HFFc6 (cell line): ENCODE data around the gene BPIFA3. TPM values are rescaled to one million over a fixed set of nuclear protein-coding genes. Genes with fewer than 3 reads are reported as not detected.

Source experiments
- DNase-seq: peaks from one replicate; pipeline ENCODE4 v3.0.0-alpha.2; 2018
- H3K27ac Mint-ChIP-seq: 2 replicates; pipeline ENCODE4 v1.8.0; 2020; ENCODE audit warnings: mild to moderate bottlenecking, mixed read lengths
- H3K27me3 Mint-ChIP-seq: 2 replicates; pipeline ENCODE4 v1.8.0; 2021; ENCODE audit warnings: mild to moderate bottlenecking, moderate library complexity, mixed read lengths; ENCODE audit not compliant: insufficient read depth
- H3K36me3 Mint-ChIP-seq: 2 replicates; pipeline ENCODE4 v1.8.0; 2021; ENCODE audit warnings: low read depth, mixed read lengths
- H3K4me1 Mint-ChIP-seq: 2 replicates; pipeline ENCODE4 v1.8.0; 2020; ENCODE audit warnings: low read depth, mixed read lengths
- H3K4me3 Mint-ChIP-seq: 2 replicates; pipeline ENCODE4 v1.8.0; 2020; ENCODE audit warnings: mild to moderate bottlenecking, moderate library complexity, mixed read lengths
- H3K9me3 Mint-ChIP-seq: 2 replicates; pipeline ENCODE4 v1.8.0; 2020; ENCODE audit warnings: mild to moderate bottlenecking, mixed read lengths
- total RNA-seq, 6 experiments: library from RNA; stranded (reverse); fragmentation: NEBNext Ultra II Directional; extraction: Animal tissue kit (Norgen Biotek cat#: 25700); gene quantifications; 2 replicates in 1 of 6; 3 replicates in 5 of 6; pipeline ENCODE4 v1.2.3, GENCODE V29; 2021
- TF ChIP-seq, protein P1 (sequence below): fragments of 200-600 bp; sonication (generic); IDR thresholded peaks from 2 replicates; pipeline ENCODE4 v1.5.0; 2021; ENCODE audit warnings: antibody characterized with exemption, mild to moderate bottlenecking

BPIFA3 gene
- total RNA-seq, 6 experiments from 2014 or later: not detected

DNA sequence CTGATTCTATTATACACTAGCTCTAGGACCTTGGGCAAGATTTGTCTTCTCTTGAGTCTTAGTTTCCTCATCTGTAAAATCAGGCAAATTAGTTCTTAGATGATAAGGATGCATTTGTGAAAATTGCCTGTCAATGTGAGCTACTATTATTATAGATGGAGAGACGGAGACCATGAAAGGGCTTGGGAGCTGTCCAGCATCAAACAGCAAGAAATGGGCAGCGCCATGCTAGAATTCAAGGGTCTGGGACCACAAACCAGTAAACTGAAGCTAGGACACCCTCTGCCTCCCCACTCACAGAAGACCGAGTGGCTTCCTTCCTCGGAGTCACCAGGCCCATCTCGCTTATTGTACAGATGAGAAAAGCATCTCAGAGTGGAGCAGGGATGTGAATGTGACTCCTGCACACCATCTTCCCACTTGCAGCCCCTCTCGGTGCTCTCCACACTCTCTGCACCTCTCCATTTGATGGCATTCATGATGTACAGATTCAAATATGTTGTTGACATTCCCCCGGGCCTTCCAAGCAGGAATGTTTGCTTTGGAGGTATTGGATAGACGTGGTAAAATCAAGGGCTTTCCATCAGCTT is 24.1 kb upstream of the BPIFA3 start:
- no peak for DNase-seq
- TF ChIP-seq, protein P1, sequence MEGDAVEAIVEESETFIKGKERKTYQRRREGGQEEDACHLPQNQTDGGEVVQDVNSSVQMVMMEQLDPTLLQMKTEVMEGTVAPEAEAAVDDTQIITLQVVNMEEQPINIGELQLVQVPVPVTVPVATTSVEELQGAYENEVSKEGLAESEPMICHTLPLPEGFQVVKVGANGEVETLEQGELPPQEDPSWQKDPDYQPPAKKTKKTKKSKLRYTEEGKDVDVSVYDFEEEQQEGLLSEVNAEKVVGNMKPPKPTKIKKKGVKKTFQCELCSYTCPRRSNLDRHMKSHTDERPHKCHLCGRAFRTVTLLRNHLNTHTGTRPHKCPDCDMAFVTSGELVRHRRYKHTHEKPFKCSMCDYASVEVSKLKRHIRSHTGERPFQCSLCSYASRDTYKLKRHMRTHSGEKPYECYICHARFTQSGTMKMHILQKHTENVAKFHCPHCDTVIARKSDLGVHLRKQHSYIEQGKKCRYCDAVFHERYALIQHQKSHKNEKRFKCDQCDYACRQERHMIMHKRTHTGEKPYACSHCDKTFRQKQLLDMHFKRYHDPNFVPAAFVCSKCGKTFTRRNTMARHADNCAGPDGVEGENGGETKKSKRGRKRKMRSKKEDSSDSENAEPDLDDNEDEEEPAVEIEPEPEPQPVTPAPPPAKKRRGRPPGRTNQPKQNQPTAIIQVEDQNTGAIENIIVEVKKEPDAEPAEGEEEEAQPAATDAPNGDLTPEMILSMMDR: no peak
- H3K27ac Mint-ChIP-seq: no peak overlapping the region
- no peaks in the 10 kb centered on the region for H3K4me1 Mint-ChIP-seq
- no peaks in the 10 kb centered on the region for H3K36me3 Mint-ChIP-seq
- no peak overlapping the region for H3K4me3 Mint-ChIP-seq
- no peaks in the 10 kb centered on the region for H3K9me3 Mint-ChIP-seq
- peaks cover 19% of the 10 kb centered on the region for H3K27me3 Mint-ChIP-seq

DNA sequence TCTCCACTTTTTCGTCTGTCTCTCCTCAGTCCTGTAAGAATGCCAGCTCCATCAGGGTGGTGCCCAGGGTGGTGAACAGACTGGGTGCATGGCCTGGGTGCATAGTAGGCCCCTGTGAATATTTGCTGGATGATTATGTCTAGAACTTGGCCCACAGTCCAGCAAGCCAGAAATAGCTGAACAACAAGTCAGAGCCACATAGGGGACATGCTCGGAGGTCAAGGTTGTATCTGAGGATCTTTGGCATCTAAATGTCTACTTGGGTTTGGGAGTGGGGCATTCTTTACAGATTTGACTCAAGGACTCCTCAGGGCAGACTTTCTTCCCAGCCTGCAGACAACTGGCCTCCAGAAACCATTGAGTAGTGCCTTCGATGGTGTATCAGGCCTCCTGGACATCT is 18.1 kb upstream of the BPIFA3 start:
- Mint-ChIP-seq H3K27me3 (peaks cover 16% of the 10 kb centered on the region), H3K36me3 (no peaks in the 10 kb centered on the region), H3K27ac (no peak overlapping the region), H3K9me3 (no peaks in the 10 kb centered on the region), H3K4me3 (no peak overlapping the region), H3K4me1 (no peaks in the 10 kb centered on the region)
- no peak for DNase-seq
- TF ChIP-seq, protein P1: no peak

DNA sequence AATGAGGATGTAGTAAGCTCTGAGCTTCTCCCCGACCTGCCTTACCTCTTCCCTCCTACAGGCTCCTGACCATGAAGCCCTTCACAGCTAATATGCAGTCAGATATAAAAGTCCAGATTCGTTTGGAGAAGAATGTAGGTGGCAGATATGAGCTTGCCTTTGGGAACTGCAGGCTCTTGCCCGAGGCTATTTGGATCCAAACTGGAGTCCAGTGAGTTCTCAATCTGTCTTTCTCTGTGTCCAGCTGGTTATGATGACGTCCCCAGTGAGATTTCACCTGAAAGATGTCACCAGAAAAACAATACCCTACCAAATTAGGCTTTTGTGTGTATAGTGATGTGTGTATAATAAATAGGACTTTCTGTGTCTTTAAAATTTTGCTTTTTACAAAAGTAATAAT is 14.7 kb upstream of the BPIFA3 start:
- Mint-ChIP-seq H3K4me3 (no peak overlapping the region), H3K27ac (no peak overlapping the region), H3K27me3 (peaks cover 13% of the 10 kb centered on the region; the same call in 1 of the 2 replicates), H3K9me3 (no peaks in the 10 kb centered on the region), H3K36me3 (no peaks in the 10 kb centered on the region), H3K4me1 (no peaks in the 10 kb centered on the region)
- TF ChIP-seq, protein P1: no peak
- no peak for DNase-seq

DNA sequence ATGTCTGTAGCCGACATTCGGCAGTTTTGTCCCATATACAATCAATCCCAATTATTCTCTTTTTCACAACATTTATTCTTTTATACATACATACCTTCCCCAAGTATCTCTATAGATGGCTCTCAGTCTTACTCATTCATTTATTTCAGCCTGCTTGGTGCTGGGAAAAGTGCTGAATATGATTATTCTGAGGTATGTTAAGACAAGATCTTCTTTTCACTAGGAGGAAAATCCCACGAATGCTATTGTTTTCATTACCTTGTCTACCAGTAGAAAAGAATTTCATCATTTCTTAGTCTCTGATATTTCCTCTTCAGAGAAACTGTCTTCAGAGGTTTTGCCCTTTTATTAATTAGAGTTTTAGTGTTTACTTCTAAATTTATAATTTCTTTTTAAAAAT is 13.7 kb upstream of the BPIFA3 start:
- Mint-ChIP-seq H3K9me3 (no peaks in the 10 kb centered on the region), H3K36me3 (no peaks in the 10 kb centered on the region), H3K27me3 (peaks cover 9% of the 10 kb centered on the region; the same call in 1 of the 2 replicates), H3K4me1 (no peaks in the 10 kb centered on the region), H3K4me3 (no peak overlapping the region), H3K27ac (no peak overlapping the region)
- no peak for DNase-seq
- TF ChIP-seq, protein P1: no peak

DNA sequence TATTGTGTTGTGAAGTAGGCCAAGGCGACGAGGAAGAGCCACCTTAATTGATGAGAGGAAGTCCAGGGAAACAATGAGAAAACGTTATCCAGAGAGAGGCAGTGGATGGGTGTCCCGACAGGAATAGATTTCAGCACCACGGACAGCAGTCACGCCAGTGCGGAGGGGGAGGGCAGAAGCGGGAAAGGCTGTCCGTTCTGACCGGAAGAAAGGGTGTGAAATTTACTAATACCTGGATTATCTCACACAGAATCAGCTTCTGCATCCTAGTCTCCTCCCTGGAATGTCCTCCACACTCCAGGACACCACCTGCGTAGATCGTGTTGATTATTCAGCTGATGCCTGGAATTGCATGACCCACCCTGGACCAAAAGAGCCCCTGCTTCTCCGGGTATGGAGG is 7.4 kb upstream of the BPIFA3 start:
- H3K9me3 Mint-ChIP-seq: no peaks in the 10 kb centered on the region
- H3K4me1 Mint-ChIP-seq: no peaks in the 10 kb centered on the region
- no peak overlapping the region for H3K4me3 Mint-ChIP-seq
- TF ChIP-seq, protein P1: no peak
- peak; percentile 38 for DNase-seq
- H3K27me3 Mint-ChIP-seq: peaks cover 9% of the 10 kb centered on the region
- no peak overlapping the region for H3K27ac Mint-ChIP-seq
- H3K36me3 Mint-ChIP-seq: no peaks in the 10 kb centered on the region

DNA sequence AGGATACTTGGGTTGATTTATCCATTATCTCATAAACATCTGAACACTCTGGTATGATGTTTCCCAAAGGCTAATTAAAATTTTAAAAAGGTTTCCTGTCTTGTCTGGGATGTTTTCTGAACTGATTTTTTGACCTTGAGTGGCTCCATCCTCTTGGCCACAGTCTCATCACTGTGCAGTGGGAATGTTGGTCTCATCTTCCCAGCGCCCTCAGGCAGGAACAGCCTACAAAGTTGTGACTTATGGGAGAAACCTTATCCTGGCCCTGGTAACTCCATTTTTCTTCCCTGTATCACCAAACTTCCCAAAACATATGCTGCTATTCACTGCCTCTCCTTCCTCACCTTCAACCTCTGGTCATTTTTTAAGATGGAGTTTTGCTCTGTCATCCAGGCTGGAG is 6.8 kb upstream of the BPIFA3 start:
- DNase-seq: no peak
- TF ChIP-seq, protein P1: no peak
- Mint-ChIP-seq H3K4me3 (no peak overlapping the region), H3K27ac (no peak overlapping the region), H3K4me1 (no peaks in the 10 kb centered on the region), H3K36me3 (no peaks in the 10 kb centered on the region), H3K27me3 (peaks cover 14% of the 10 kb centered on the region), H3K9me3 (no peaks in the 10 kb centered on the region)
